Measurements from ENCODE around the gene BBC3.
"Not testable (repeated sequence)": the region's sequence is repeated elsewhere in the genome, so short reads cannot be mapped to it uniquely, and the experiment has no call there.

BBC3 gene

GRCh38 chr19:47257411-47258169 lies 26.6 kb upstream of the BBC3 start:
- DNase-seq = no peak

GRCh38 chr19:47256693-47257410 lies 25.9 kb upstream of the BBC3 start:
- peak in 1 of 2 experiments; percentile 54 for DNase-seq

- peak in 1 of 2 experiments; percentile 71 for DNase-seq
These were observed 25.1 kb upstream of the BBC3 start, which contains the start of gene CCDC9 for GRCh38 chr19:47255879-47256692. CCDC9 (plus strand) TSS chr19:47256525; CDS start chr19:47258401, 1,876 bp downstream.

- no peak for DNase-seq
These were observed 23.0 kb upstream of the BBC3 start for GRCh38 chr19:47253970-47254369.

GRCh38 chr19:47253467-47253881 lies 22.5 kb upstream of the BBC3 start:
- DNase-seq = no peak

GRCh38 chr19:47253016-47253415 lies 22.0 kb upstream of the BBC3 start:
- DNase-seq = not testable (repeated sequence)

- no peak for DNase-seq
These were observed 16.4 kb upstream of the BBC3 start for GRCh38 chr19:47247308-47247990.

GRCh38 chr19:47243776-47244547 lies 13.0 kb upstream of the BBC3 start:
- peak in 1 of 2 experiments; percentile 40 for DNase-seq

- DNase-seq = no peak
These were observed 12.4 kb upstream of the BBC3 start for GRCh38 chr19:47243364-47243775.

GRCh38 chr19:47241919-47242577 lies 11.0 kb upstream of the BBC3 start:
- no peak for DNase-seq

- peak in 1 of 2 experiments; percentile 6 for DNase-seq
These were observed 10.3 kb upstream of the BBC3 start for GRCh38 chr19:47240996-47241918.

GRCh38 chr19:47240556-47240955 lies 9.6 kb upstream of the BBC3 start:
- no peak for DNase-seq

- peak; percentile 67 to 74 for DNase-seq
These were observed 8.8 kb upstream of the BBC3 start for GRCh38 chr19:47239610-47240296.

- DNase-seq = no peak
These were observed 8.2 kb upstream of the BBC3 start for GRCh38 chr19:47239152-47239551.

GRCh38 chr19:47236072-47236675 lies 5.2 kb upstream of the BBC3 start:
- no peak for DNase-seq

- no peak for DNase-seq
These were observed 1.6 kb upstream of the BBC3 start for GRCh38 chr19:47232422-47233211.

GRCh38 chr19:47231215-47232054 lies 436 bp upstream of the BBC3 start:
- peak in 1 of 2 experiments; percentile 6 for DNase-seq
